H1 (cell line): ENCODE measurements around the gene ZRANB3. TPM values are rescaled to one million over a fixed set of nuclear protein-coding genes. Genes with fewer than 3 reads are reported as not detected.

Experiments used
- CTCF ChIA-PET: fragments of 300-600 bp; sonication (Branson Sonifier 250); formaldehyde crosslinking; loops from one replicate; lab custom pipeline; 2021; ENCODE audit not compliant: partially characterized antibody; lab: Charles Lee
- POLR2A ChIA-PET: fragments of 300-600 bp; sonication (Branson Sonifier 250); formaldehyde crosslinking; loops from one replicate; lab custom pipeline; 2021; ENCODE audit warnings: inconsistent platforms; ENCODE audit not compliant: partially characterized antibody; lab: Charles Lee
- DNase-seq, 2 experiments: peaks; one replicate each; pipeline versions ENCODE4 v3.0.0 to v3.0.0-alpha.2; 2010 to 2022; ENCODE audit warnings: low spot score in 2 of 2, low read depth in 1 of 2, mixed read lengths in 1 of 2
- FAIRE-seq: peaks from 2 replicates; lab custom pipeline; 2011; peaks lifted over from hg19 to GRCh38; lab: Jason Lieb, UNC
- H2AFZ ChIP-seq: 2 replicates; pipeline ENCODE4 v1.8.1; 2012; ENCODE audit warnings: low read length, inconsistent platforms
- H2AK5ac ChIP-seq: 2 replicates; pipeline ENCODE4 v1.6.1; 2013; ENCODE audit warnings: low read depth, low read length
- H2BK120ac ChIP-seq: replicated peaks from 2 replicates; pipeline ENCODE3; 2013; ENCODE audit warnings: low read depth, low read length, inconsistent platforms
- H2BK12ac ChIP-seq: 2 replicates; pipeline ENCODE4 v1.6.1; 2013; ENCODE audit warnings: low read depth, low read length
- H2BK15ac ChIP-seq: 2 replicates; pipeline ENCODE4 v1.6.1; 2013; ENCODE audit warnings: low read length
- H2BK20ac ChIP-seq: 2 replicates; pipeline ENCODE4 v1.6.1; 2013; ENCODE audit warnings: low read length
- H2BK5ac ChIP-seq: 2 replicates; pipeline ENCODE4 v1.6.1; 2013; ENCODE audit warnings: low read depth, low read length
- H3K14ac ChIP-seq: 2 replicates; pipeline ENCODE4 v1.6.1; 2013; ENCODE audit warnings: inconsistent platforms; ENCODE audit not compliant: insufficient read length
- H3K18ac ChIP-seq: 2 replicates; pipeline ENCODE4 v1.6.1; 2013; ENCODE audit warnings: low read length; ENCODE audit errors: extremely low read depth
- H3K23ac ChIP-seq: 2 replicates; pipeline ENCODE4 v1.6.1; 2013; ENCODE audit warnings: inconsistent platforms; ENCODE audit not compliant: insufficient read length
- H3K23me2 ChIP-seq: 2 replicates; pipeline ENCODE4 v1.6.1; 2013; ENCODE audit warnings: low read depth, low read length
- H3K27ac ChIP-seq: 2 replicates; pipeline ENCODE4 v1.6.1; 2011; ENCODE audit warnings: low read depth, low read length, inconsistent platforms
- H3K27me3 ChIP-seq, 4 experiments: replicated peaks in 1 of 4; 1 replicate in 1 of 4; 2 replicates in 3 of 4; pipeline versions ENCODE4 v1.6.1 to v1.8.1; 2011 to 2013; ENCODE audit warnings: low read length in 3 of 4, mild to moderate bottlenecking in 3 of 4, inconsistent platforms in 2 of 4, mixed read lengths in 2 of 4, moderate library complexity in 1 of 4; ENCODE audit not compliant: control insufficient read depth in 3 of 4, insufficient read depth in 3 of 4; ENCODE audit errors: extremely low read depth in 1 of 4
- H3K36me3 ChIP-seq, 4 experiments: 2 replicates each; pipeline versions ENCODE4 v1.6.1 to v1.8.1; 2011 to 2013; ENCODE audit warnings: mild to moderate bottlenecking in 4 of 4, low read length in 3 of 4, moderate library complexity in 2 of 4, control low read depth in 1 of 4, inconsistent platforms in 1 of 4; ENCODE audit not compliant: insufficient read depth in 4 of 4, control insufficient read depth in 2 of 4
- H3K4ac ChIP-seq: replicated peaks from 2 replicates; pipeline ENCODE3; 2013; ENCODE audit warnings: low read length, low read depth, mixed read lengths, inconsistent platforms; ENCODE audit not compliant: insufficient read length
- H3K4me1 ChIP-seq, 4 experiments: replicated peaks in 1 of 4; 1 replicate in 1 of 4; 2 replicates in 3 of 4; pipeline versions ENCODE4 v1.6.1 to v1.8.1; 2011 to 2013; ENCODE audit warnings: low read length in 3 of 4, inconsistent platforms in 2 of 4, mixed read lengths in 1 of 4; ENCODE audit not compliant: insufficient read depth in 4 of 4, control insufficient read depth in 3 of 4
- H3K4me2 ChIP-seq, 2 experiments: 2 replicates each; pipeline versions ENCODE4 v1.6.1 to v1.8.1; 2011 to 2013; ENCODE audit warnings: low read depth in 2 of 2, low read length in 2 of 2, control low read depth in 1 of 2, inconsistent platforms in 1 of 2, mild to moderate bottlenecking in 1 of 2; ENCODE audit not compliant: insufficient read depth in 1 of 2
- H3K4me3 ChIP-seq, 4 experiments: fragments of 200-600, 300-600 bp in 1 of 4; sonication (generic), shearing (Covaris generic), sonication (Bioruptor Twin) in 1 of 4; 2 replicates each; pipeline versions ENCODE4 v1.5.1 to v1.8.1; 2011 to 2016; ENCODE audit warnings: low read length in 4 of 4, low read depth in 3 of 4, control low read depth in 2 of 4, inconsistent platforms in 2 of 4, mild to moderate bottlenecking in 2 of 4, mixed read lengths in 1 of 4, moderate library complexity in 1 of 4; ENCODE audit not compliant: insufficient read depth in 2 of 4; ENCODE audit errors: extremely low read depth in 1 of 4
- H3K56ac ChIP-seq: replicated peaks from 2 replicates; pipeline ENCODE3; 2013; ENCODE audit warnings: low read depth, mild to moderate bottlenecking, mixed read lengths, low read length, inconsistent platforms; ENCODE audit not compliant: insufficient read length
- H3K79me1 ChIP-seq: 2 replicates; pipeline ENCODE4 v1.6.1; 2013; ENCODE audit warnings: low read depth, low read length, control low read depth
- H3K79me2 ChIP-seq, 2 experiments: 2 replicates each; pipeline versions ENCODE4 v1.6.1 to v1.8.1; 2012 to 2013; ENCODE audit warnings: low read length in 2 of 2, mild to moderate bottlenecking in 2 of 2, inconsistent platforms in 1 of 2; ENCODE audit not compliant: insufficient read depth in 2 of 2, control insufficient read depth in 1 of 2
- H3K9ac ChIP-seq, 4 experiments: replicated peaks in 1 of 4; 1 replicate in 1 of 4; 2 replicates in 3 of 4; pipeline versions ENCODE4 v1.6.1 to v1.8.1; 2011 to 2013; ENCODE audit warnings: low read depth in 3 of 4, low read length in 3 of 4, control low read depth in 2 of 4, mild to moderate bottlenecking in 2 of 4, moderate library complexity in 2 of 4, inconsistent platforms in 1 of 4; ENCODE audit errors: extremely low read depth in 1 of 4
- H3K9me3 ChIP-seq, 2 experiments: 2 replicates each; pipeline versions ENCODE4 v1.6.1 to v1.8.1; 2012 to 2013; ENCODE audit warnings: mild to moderate bottlenecking in 2 of 2, moderate library complexity in 2 of 2, control low read depth in 1 of 2, inconsistent platforms in 1 of 2, low read depth in 1 of 2, low read length in 1 of 2, mixed read lengths in 1 of 2; ENCODE audit not compliant: insufficient read depth in 2 of 2
- H4K20me1 ChIP-seq, 2 experiments: replicated peaks in 1 of 2; 2 replicates each; pipeline versions ENCODE3 to v1.8.1; 2011 to 2013; ENCODE audit warnings: inconsistent platforms in 2 of 2, low read length in 2 of 2, mild to moderate bottlenecking in 1 of 2; ENCODE audit not compliant: insufficient read depth in 2 of 2, control insufficient read depth in 1 of 2
- H4K5ac ChIP-seq: 2 replicates; pipeline ENCODE4 v1.6.1; 2013; ENCODE audit warnings: low read length, low read depth, mixed read lengths, inconsistent platforms; ENCODE audit not compliant: insufficient read length
- H4K8ac ChIP-seq: 2 replicates; pipeline ENCODE4 v1.8.0; 2013; ENCODE audit warnings: mild to moderate bottlenecking, moderate library complexity, low read length, inconsistent platforms; ENCODE audit not compliant: insufficient read depth; ENCODE audit errors: extremely low read depth
- H4K91ac ChIP-seq: replicated peaks from 2 replicates; pipeline ENCODE3; 2013; ENCODE audit warnings: low read length, mixed read lengths, inconsistent platforms; ENCODE audit not compliant: insufficient read length
- KDM5A ChIP-seq: fragments of 200-600 bp; IDR thresholded peaks from 2 replicates; pipeline ENCODE4 v1.7.1; 2012; ENCODE audit warnings: mild to moderate bottlenecking, low read length, inconsistent platforms, mixed read lengths
- SUZ12 ChIP-seq: fragments of 200-600 bp; sonication (generic); IDR thresholded peaks from 2 replicates; pipeline ENCODE4 v1.6.1; 2012; ENCODE audit warnings: mild to moderate bottlenecking, inconsistent platforms, low read length, moderate library complexity, mixed read lengths
- USF2 ChIP-seq: IDR thresholded peaks from 2 replicates; pipeline ENCODE4 v1.6.1; 2011; ENCODE audit warnings: low read length, improper control_type of control experiment
- YY1 ChIP-seq: IDR thresholded peaks from 2 replicates; pipeline ENCODE4 v1.6.1; 2011; ENCODE audit warnings: low read depth, mild to moderate bottlenecking, low read length
- WGBS, 2 experiments: shearing (Covaris generic) in 1 of 2; methylation state at CpG; one replicate each; pipeline versions ENCODE4 v1.1.6 to v1.1.7; 2013 to 2015; ENCODE audit warnings: low lambda C conversion rate in 2 of 2, mixed read lengths in 2 of 2, inconsistent platforms in 1 of 2, low coverage in 1 of 2, missing lambda C conversion rate in 1 of 2; ENCODE audit not compliant: insufficient replicate concordance in 2 of 2, insufficient coverage in 1 of 2, insufficient read length in 1 of 2; ENCODE audit errors: extremely low coverage in 1 of 2, missing lambda C conversion rate in 1 of 2; 5-methylcytosine and 5-hydroxymethylcytosine counted together
- polyA plus RNA-seq, 7 experiments: library from polyadenylated mRNA; depleted of rRNA in 3 of 7; stranded (reverse) in 5 of 7; unstranded in 2 of 7; fragments of >200 nt in 5 of 7; fragments of 200-250 nt in 2 of 7; gene quantifications; 1 replicate in 5 of 7; 2 replicates in 1 of 7; 4 replicates in 1 of 7; pipeline versions ENCODE4 v1.2.1 to v1.2.3, GENCODE V29; 2011 to 2013; ENCODE audit warnings: missing spikeins in 2 of 7, mixed read lengths in 2 of 7
- total RNA-seq: library from RNA; stranded (reverse); fragmentation: NEBNext Ultra II Directional; extraction: Animal tissue kit (Norgen Biotek cat#: 25700); gene quantifications from 2 replicates; pipeline ENCODE4 v1.2.1, GENCODE V29; 2021

Gene ZRANB3
- total and polyA plus RNA-seq, 2 of the 8 experiments (the other 6 are each of a cell fraction or from before 2014, with no cell fraction given) = 4.5 to 19.3 TPM

- Histone ChIP-seq H2BK5ac (no peak overlapping the region), H3K56ac (no peak overlapping the region), H4K5ac (no peak overlapping the region), H3K14ac (no peak overlapping the region), H4K91ac (no peak overlapping the region), H3K27me3 (no peaks in the 10 kb centered on the region), H3K23me2 (no peaks in the 10 kb centered on the region), H2BK15ac (no peak overlapping the region), H3K9me3 (no peaks in the 10 kb centered on the region; a peak in 2 of 4 replicates), H3K4me2 (no peak overlapping the region), H3K18ac (no peak overlapping the region), H3K4ac (no peak overlapping the region), H2BK120ac (no peak overlapping the region), H4K20me1 (no peaks in the 10 kb centered on the region), H3K36me3 (no peaks in the 10 kb centered on the region), H2AK5ac (no peak overlapping the region), H3K4me1 (peaks cover 0 to 2% (median 0%) of the 10 kb centered on the region in 4 experiments; a peak in 1 of 7 replicates), H4K8ac (no peak overlapping the region), H3K4me3 (no peak overlapping the region), H3K9ac (no peak overlapping the region), H3K79me1 (no peaks in the 10 kb centered on the region), H3K79me2 (no peaks in the 10 kb centered on the region), H2BK12ac (no peak overlapping the region), H2AFZ (no peak overlapping the region), H3K27ac (no peak overlapping the region), H2BK20ac (no peak overlapping the region), H3K23ac (no peak overlapping the region)
- WGBS, 2 experiments = 85% methylated on average over 1 of the region's 1 CpG; no CpG with 5 or more reads in 1 of the 2 experiments
- ChIA-PET CTCF (no interaction called here), POLR2A (interaction anchor here (0.5 kb wide), 1 partner anchor 490 kb away, joined by 3 read pairs; no protein-coding TSS in a partner anchor)
- TF ChIP-seq KDM5A (no peak), USF2 (no peak), SUZ12 (no peak), YY1 (no peak)
- no peak for FAIRE-seq
- DNase-seq = no peak
Measured at GRCh38 chr2:135189148-135189547, 341.9 kb downstream of the ZRANB3 start.
